ENCODE results near the gene SF3B2.
"Not testable (repeated sequence)": the region's sequence is repeated elsewhere in the genome, so short reads cannot be mapped to it uniquely, and the experiment has no call there.

SF3B2 gene

GRCh38 chr11:66106786-66107599 lies 54.8 kb downstream of the SF3B2 start:
- no peak for DNase-seq (ENCODE audit: low read depth)

- no peak for DNase-seq (ENCODE audit: low read depth)
Observed at GRCh38 chr11:66107600-66108510, 55.7 kb downstream of the SF3B2 start.

- no peak for DNase-seq (ENCODE audit: low read depth)
Observed at GRCh38 chr11:66109294-66109693, 57.1 kb downstream of the SF3B2 start.

- no peak for DNase-seq (ENCODE audit: low read depth)
Observed at GRCh38 chr11:66111158-66111557, 59.0 kb downstream of the SF3B2 start.

- DNase-seq (ENCODE audit: low read depth) = no peak
Observed at GRCh38 chr11:66112041-66112491, 59.9 kb downstream of the SF3B2 start.

GRCh38 chr11:66112601-66113499 lies 60.7 kb downstream of the SF3B2 start:
- DNase-seq (ENCODE audit: low read depth) = no peak

- not testable (repeated sequence) for DNase-seq (ENCODE audit: low read depth)
Observed at GRCh38 chr11:66114957-66115356, 62.8 kb downstream of the SF3B2 start.

- DNase-seq (ENCODE audit: low read depth) = no peak
Observed at GRCh38 chr11:66115638-66116301, 63.6 kb downstream of the SF3B2 start.

GRCh38 chr11:66116576-66117361 lies 64.6 kb downstream of the SF3B2 start:
- no peak for DNase-seq (ENCODE audit: low read depth)

- DNase-seq (ENCODE audit: low read depth) = no peak
Observed at GRCh38 chr11:66118847-66119246, 66.7 kb downstream of the SF3B2 start.
